ENCODE data around the gene KCTD4. TPM values are rescaled to one million over a fixed set of nuclear protein-coding genes. Genes with fewer than 3 reads are reported as not detected.
"Not testable (repeated sequence)": the region's sequence is repeated elsewhere in the genome, so short reads cannot be mapped to it uniquely, and the experiment has no call there.

Gene KCTD4
- total RNA-seq (2014; rRNA removed; shearing (Covaris generic)): not detected in 2 replicates

DNA sequence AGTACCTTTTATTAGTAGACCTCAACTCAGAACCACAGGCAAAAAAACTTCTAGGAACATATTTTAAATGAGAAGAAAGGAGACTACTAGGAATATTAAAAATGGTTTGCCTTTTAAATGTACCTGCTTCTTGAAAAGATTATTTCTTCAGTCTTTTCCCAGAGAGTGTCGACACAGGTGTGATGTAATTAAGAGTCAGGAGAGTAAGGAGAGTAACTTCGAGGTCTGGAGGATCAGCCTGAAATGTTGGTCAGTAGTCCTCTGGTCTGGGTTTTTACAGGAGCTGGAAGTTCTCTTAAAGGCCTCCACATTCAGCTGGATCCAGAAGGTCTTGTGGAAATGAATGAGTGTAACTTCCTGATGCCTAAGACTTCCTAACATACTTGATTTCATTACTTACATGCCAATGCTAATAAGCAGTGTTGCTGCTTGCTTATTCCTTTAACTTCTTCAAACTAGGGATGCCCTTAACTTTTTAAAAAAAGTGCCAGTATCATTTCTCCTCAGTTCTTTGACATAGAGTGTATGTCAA, at the start of gene KCTD4:
Gene KCTD4 (minus strand): TSS at position 345 of the 532 bp plus-strand sequence. CDS start 6,478 bp downstream, outside the sequence.
- no peak for DNase-seq (ENCODE audit: low spot score)

DNA sequence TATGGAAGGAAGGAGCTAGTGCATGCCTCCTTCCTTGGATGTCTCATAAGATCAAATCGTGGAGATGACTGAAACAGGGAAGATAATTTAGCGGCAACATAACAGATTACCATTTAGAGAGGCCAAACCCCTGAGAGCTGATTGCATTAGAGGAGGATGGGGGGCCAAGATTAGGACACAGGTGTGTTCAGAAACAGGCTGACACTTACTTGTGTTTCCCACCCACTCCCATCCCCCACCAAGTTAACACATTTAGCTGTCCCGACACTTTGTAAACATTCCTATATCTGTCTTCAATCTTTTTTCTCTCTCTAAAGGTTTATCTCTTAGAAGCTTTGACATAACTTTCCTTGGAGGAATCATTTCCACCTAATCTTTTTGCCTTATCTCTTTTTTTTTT, 48.8 kb upstream of the KCTD4 start:
- DNase-seq (ENCODE audit: low spot score): no peak

DNA sequence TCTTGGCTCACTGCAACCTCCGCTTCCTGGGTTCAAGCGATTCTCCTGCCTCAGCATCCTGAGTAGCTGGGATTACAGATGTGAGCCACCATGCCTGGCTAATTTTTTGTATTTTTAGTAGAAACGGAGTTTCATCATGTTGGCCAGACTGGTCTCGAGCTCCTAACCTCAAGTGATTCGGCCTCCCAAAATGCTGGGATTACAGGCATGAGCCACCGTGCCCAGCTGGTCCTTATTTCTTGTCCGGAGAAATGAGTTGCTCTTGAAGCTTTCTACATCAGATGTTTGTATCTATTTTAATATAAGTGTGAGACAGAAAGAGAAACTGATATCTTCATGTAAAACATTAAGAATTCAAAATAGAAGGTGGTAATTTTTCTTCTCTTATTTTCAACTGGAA, 43.9 kb upstream of the KCTD4 start:
- not testable (repeated sequence) for DNase-seq (ENCODE audit: low spot score)

GRCh38 chr13:45243077-45243476, 42.2 kb upstream of the KCTD4 start:
- no peak for DNase-seq (ENCODE audit: low spot score)

- no peak for DNase-seq (ENCODE audit: low spot score)
These were observed 41.7 kb upstream of the KCTD4 start for GRCh38 chr13:45242524-45242923.

GRCh38 chr13:45242070-45242469, 41.2 kb upstream of the KCTD4 start:
- DNase-seq (ENCODE audit: low spot score): peak; percentile 37

DNA sequence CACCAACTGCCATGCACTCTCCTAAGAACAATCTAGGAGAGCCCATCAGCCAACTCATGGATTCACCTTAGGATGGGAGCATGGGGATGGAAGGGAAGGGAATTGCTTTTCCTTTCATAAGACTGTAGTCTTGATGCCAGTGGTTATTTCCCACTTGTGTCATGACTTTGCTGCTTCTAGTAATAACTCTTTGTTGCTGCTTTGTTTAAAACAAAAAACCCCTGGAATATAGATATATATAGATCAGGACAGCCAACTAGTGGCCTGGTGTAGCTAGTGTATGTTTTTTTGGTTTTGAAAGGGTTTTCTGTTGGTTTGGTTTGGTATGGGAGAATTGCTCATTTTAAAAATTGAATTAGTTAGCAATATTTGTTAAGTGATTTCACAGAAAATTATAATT, 39.3 kb upstream of the KCTD4 start:
- DNase-seq (ENCODE audit: low spot score): no peak

GRCh38 chr13:45238945-45239795, 38.3 kb upstream of the KCTD4 start:
- no peak for DNase-seq (ENCODE audit: low spot score)

DNA sequence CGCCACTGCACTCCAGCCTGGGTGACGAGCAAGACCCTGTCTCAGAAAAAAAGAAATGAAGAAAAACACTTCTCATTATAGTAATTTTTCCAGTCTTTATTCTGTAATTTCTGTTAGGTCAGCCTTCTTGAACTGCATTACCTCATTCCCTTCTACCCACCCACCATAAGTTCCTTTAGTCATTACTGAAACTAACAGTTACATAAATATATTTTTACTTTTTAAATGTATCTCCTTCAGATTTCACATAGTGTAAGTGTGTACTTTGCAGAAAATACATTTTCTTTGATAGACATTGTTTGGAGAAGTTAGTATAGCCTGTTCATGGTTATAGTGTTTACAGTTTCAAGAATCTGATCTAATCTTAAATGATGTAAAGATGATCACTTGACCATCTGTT, 31.7 kb upstream of the KCTD4 start:
- DNase-seq (ENCODE audit: low spot score): no peak

- DNase-seq (ENCODE audit: low spot score): peak; percentile 51
These were observed 30.9 kb upstream of the KCTD4 start for GRCh38 chr13:45231722-45232121.

DNA sequence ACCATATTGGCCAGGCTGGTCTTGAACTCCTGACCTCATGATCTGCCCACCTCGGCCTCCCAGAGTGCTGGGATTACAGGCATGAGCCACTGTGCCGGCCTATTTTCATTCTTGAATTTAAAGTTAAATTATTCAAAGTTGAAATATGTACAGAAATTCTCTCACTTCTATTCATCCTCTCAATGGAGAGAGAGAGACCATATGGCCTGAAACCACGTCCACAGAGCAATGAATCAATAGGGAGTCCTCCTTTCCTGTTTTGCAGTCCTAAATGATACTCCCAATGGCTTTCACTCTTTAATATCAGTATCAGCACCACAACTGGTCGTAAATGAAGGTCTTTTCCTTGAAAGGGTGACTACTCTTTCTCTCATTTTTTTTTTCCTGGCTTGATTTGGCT, 30.5 kb upstream of the KCTD4 start:
- no peak for DNase-seq (ENCODE audit: low spot score)

DNA sequence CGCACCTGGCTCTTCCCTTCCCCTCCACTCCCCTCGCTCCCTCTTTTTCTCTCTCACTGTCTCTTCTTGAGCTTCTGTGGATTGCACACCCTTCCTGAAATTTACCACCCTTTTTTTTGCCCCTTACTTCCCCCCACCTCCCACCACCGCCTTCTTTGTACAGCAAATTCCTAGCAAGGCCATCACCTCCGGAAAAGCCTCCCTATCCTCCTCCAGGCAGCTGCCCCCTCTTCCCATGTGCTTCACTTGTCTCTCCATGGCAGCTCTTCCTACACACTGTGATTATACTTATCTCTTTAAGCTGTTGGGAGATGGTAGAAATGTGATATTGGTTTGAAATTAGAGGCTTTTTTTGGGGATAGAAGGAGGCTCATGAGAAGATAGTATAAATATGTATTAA, 28.3 kb upstream of the KCTD4 start:
- no peak for DNase-seq (ENCODE audit: low spot score)

- DNase-seq (ENCODE audit: low spot score): no peak
These were observed 27.2 kb upstream of the KCTD4 start for GRCh38 chr13:45228002-45228401.

DNA sequence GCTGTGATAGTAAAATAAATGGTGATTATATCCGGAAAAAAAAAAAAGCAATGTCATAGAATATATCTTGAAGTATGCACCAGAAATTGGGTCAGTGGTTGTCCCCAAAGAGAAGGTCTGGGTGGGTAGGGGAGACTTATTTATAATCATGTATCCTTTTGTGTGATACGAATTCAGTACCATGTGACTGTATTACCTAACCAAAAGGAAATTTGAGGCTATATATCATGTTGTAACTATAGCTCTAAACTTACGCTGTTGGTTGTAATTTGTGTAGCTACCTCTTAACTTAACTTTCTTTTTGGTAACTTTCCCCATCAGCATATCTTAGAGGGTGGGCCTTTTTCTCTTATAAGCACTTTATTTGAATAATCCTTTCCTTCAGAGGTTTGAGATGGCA, 25.2 kb upstream of the KCTD4 start:
- DNase-seq (ENCODE audit: low spot score): no peak

- no peak for DNase-seq (ENCODE audit: low spot score)
These were observed 24.5 kb upstream of the KCTD4 start for GRCh38 chr13:45225370-45225769.

DNA sequence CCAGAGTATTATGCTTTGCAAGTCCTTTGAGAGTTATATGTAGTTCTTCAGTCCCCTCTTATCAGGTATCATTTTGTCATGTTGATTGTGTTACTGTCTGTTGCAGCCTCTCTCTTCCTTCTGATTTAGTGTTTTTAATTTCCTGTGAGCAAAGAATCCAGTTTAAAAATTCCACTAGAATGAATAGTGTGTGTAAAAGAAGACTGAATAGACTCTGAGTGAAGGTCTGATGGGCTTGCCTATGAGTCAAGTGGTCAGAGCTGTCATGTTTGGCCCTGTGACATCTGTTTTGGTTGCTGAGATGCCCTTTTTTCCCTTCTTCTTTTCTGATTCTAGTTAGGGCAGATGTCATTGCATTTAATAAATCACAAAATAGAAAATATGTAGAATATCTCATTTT, 23.3 kb upstream of the KCTD4 start:
- no peak for DNase-seq (ENCODE audit: low spot score)

- no peak for DNase-seq (ENCODE audit: low spot score)
These were observed 22.1 kb upstream of the KCTD4 start for GRCh38 chr13:45222919-45223318.

DNA sequence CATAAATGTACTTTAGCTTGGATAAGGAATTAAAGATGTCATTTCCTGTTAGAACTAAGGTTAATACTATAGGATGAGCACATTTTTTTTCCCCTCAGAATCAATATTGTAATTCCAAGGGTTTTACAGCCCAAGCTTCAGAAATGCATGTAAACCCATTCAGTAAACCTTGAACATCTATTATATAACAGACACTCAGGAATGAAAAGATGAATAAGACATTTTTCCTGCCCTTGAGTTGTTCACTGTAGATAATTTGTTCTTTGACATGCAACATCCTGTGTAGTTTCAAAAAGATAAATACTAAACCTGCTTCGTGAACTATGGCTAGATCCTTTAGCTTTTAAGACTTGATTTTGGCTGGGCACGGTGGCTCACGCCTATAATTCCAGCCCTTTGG, 21.7 kb upstream of the KCTD4 start:
- DNase-seq (ENCODE audit: low spot score): no peak

DNA sequence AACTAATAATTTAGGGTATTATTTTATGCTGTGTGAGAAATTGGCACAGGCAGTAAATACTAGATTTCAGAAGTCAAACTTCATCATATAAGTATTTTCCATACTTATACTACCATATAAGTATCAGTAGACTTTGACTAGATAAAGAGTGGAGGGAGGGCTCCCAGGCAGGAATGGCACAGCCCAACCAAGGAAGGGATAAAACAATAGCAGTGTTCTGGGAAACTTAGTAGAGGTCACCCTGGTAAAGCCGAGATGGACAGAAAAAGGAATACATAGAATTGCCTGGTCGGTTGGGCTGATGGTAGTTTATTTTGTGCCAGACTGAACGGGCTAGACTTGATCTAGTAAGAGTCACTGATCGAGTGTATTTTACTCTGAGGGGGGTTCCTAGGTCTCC, 19.6 kb upstream of the KCTD4 start:
- no peak for DNase-seq (ENCODE audit: low spot score)

DNA sequence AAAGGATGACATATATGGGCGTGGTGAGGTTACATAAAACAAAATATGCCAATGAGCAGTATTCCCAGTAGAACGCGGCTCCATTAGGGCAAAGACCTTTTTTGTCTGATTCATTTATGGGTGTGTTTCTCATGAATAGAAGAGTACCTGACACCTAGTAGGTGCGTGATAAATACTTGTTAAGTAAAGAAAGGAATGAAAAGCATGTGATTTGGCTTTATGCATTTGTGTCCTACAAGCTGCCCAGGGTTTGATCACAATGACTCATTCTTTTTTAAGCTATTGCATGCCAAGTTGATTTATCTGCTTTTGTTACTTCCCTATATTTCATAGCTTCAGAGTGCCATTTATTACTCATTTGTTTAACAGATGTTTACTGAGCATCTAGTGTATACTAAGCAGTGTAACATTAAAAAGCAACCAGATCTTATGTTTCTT, 19.1 kb upstream of the KCTD4 start:
- DNase-seq (ENCODE audit: low spot score): peak; percentile 79

- DNase-seq (ENCODE audit: low spot score): peak; percentile 40
These were observed 18.5 kb upstream of the KCTD4 start for GRCh38 chr13:45219123-45219891.

GRCh38 chr13:45218689-45219088, 17.8 kb upstream of the KCTD4 start:
- DNase-seq (ENCODE audit: low spot score): no peak

DNA sequence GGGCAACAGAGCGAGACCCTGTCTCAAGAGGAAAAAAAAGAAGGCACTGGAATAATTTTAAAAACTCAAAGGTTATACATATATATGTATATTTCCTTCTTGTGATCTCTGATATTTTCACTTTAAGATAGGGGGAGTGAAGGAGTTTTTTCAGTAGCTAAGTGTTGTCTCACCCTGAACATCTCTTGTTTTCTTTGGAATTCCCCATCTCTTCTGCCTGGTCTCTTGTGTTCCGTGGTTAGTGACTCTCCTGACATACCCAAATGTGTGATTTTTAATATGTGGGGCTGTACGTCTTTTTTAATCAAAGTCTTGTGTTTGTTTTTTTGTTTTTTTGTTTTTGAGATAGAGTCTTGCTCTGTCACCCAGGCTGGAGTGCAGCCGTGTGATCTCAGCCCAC, 15.3 kb upstream of the KCTD4 start:
- DNase-seq (ENCODE audit: low spot score): no peak
